ENCODE results near the gene ASMTL. TPM values are rescaled to one million over a fixed set of nuclear protein-coding genes. Genes with fewer than 3 reads are reported as not detected.

ASMTL gene
- total and polyA plus RNA-seq, 2 experiments from 2014 or later, result 53.7 to 61.2 TPM

GRCh38 chrX:1465286-1466231 lies 12.8 kb upstream of the ASMTL start:
- peaks cover 62% of the 10 kb centered on the region for H3K9me3 Mint-ChIP-seq
- Histone ChIP-seq H4K20me1 (replicated peaks; ENCODE audit: insufficient read depth) (no peaks in the 10 kb centered on the region), H3K9me2 (ENCODE audit: insufficient read depth) (no peaks in the 10 kb centered on the region), H3K79me2 (replicated peaks; ENCODE audit: insufficient read depth) (no peaks in the 10 kb centered on the region), H3K4me3 (no peak overlapping the region), H3K4me1 (ENCODE audit: insufficient read depth) (no peaks in the 10 kb centered on the region), H2AFZ (peak overlapping the region; percentile 83), H3K27me3 (ENCODE audit: insufficient read depth) (no peaks in the 10 kb centered on the region), H3K4me2 (no peak overlapping the region), H3K27ac (ENCODE audit: low read depth) (no peak overlapping the region), H3K36me3 (ENCODE audit: insufficient read depth) (no peaks in the 10 kb centered on the region), H3F3A (replicated peaks; ENCODE audit: low read depth) (no peaks in the 10 kb centered on the region)
- peaks cover 6% of the 10 kb centered on the region; the same call in 2 of the 3 replicates for H3K36me3 Mint-ChIP-seq (ENCODE audit: low read depth)
- DNase-seq (ENCODE audit: low spot score) (no peak), ATAC-seq (peak; percentile 54)
- peaks cover 5% of the 10 kb centered on the region; the same call in 1 of the 3 replicates for H3K4me1 Mint-ChIP-seq
- H3K27me3 Mint-ChIP-seq (ENCODE audit: insufficient read depth, low read depth, poor library complexity), result peaks cover 11% of the 10 kb centered on the region
- H3K27ac Mint-ChIP-seq, result no peak overlapping the region
- no peak overlapping the region for H3K4me3 Mint-ChIP-seq
- TF ChIP-seq, protein P1, sequence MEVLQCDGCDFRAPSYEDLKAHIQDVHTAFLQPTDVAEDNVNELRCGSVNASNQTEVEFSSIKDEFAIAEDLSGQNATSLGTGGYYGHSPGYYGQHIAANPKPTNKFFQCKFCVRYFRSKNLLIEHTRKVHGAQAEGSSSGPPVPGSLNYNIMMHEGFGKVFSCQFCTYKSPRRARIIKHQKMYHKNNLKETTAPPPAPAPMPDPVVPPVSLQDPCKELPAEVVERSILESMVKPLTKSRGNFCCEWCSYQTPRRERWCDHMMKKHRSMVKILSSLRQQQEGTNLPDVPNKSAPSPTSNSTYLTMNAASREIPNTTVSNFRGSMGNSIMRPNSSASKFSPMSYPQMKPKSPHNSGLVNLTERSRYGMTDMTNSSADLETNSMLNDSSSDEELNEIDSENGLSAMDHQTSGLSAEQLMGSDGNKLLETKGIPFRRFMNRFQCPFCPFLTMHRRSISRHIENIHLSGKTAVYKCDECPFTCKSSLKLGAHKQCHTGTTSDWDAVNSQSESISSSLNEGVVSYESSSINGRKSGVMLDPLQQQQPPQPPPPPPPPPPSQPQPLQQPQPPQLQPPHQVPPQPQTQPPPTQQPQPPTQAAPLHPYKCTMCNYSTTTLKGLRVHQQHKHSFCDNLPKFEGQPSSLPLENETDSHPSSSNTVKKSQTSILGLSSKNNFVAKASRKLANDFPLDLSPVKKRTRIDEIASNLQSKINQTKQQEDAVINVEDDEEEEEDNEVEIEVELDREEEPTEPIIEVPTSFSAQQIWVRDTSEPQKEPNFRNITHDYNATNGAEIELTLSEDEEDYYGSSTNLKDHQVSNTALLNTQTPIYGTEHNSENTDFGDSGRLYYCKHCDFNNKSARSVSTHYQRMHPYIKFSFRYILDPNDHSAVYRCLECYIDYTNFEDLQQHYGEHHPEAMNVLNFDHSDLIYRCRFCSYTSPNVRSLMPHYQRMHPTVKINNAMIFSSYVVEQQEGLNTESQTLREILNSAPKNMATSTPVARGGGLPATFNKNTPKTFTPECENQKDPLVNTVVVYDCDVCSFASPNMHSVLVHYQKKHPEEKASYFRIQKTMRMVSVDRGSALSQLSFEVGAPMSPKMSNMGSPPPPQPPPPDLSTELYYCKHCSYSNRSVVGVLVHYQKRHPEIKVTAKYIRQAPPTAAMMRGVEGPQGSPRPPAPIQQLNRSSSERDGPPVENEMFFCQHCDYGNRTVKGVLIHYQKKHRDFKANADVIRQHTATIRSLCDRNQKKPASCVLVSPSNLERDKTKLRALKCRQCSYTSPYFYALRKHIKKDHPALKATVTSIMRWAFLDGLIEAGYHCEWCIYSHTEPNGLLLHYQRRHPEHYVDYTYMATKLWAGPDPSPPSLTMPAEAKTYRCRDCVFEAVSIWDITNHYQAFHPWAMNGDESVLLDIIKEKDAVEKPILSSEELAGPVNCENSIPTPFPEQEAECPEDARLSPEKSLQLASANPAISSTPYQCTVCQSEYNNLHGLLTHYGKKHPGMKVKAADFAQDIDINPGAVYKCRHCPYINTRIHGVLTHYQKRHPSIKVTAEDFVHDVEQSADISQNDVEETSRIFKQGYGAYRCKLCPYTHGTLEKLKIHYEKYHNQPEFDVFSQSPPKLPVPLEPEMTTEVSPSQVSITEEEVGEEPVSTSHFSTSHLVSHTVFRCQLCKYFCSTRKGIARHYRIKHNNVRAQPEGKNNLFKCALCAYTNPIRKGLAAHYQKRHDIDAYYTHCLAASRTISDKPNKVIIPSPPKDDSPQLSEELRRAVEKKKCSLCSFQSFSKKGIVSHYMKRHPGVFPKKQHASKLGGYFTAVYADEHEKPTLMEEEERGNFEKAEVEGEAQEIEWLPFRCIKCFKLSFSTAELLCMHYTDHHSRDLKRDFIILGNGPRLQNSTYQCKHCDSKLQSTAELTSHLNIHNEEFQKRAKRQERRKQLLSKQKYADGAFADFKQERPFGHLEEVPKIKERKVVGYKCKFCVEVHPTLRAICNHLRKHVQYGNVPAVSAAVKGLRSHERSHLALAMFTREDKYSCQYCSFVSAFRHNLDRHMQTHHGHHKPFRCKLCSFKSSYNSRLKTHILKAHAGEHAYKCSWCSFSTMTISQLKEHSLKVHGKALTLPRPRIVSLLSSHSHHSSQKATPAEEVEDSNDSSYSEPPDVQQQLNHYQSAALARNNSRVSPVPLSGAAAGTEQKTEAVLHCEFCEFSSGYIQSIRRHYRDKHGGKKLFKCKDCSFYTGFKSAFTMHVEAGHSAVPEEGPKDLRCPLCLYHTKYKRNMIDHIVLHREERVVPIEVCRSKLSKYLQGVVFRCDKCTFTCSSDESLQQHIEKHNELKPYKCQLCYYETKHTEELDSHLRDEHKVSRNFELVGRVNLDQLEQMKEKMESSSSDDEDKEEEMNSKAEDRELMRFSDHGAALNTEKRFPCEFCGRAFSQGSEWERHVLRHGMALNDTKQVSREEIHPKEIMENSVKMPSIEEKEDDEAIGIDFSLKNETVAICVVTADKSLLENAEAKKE (CRISPR knock-in tag; IDR thresholded peaks at IDR 0.05), result no peak
- no peak for TF ChIP-seq EZH2phosphoT487 (IDR thresholded peaks at IDR 0.05; ENCODE audit: unreplicated experiment)
- no peak for TF ChIP-seq STAT1 (IDR thresholded peaks at IDR 0.05; ENCODE audit: unreplicated experiment)
- no peak for TF ChIP-seq EZH2 (IDR thresholded peaks at IDR 0.05; ENCODE audit: low read depth, unreplicated experiment)
- no peak for TF ChIP-seq JUNB (IDR thresholded peaks at IDR 0.05; ENCODE audit: unreplicated experiment)
- TF ChIP-seq, protein P2, sequence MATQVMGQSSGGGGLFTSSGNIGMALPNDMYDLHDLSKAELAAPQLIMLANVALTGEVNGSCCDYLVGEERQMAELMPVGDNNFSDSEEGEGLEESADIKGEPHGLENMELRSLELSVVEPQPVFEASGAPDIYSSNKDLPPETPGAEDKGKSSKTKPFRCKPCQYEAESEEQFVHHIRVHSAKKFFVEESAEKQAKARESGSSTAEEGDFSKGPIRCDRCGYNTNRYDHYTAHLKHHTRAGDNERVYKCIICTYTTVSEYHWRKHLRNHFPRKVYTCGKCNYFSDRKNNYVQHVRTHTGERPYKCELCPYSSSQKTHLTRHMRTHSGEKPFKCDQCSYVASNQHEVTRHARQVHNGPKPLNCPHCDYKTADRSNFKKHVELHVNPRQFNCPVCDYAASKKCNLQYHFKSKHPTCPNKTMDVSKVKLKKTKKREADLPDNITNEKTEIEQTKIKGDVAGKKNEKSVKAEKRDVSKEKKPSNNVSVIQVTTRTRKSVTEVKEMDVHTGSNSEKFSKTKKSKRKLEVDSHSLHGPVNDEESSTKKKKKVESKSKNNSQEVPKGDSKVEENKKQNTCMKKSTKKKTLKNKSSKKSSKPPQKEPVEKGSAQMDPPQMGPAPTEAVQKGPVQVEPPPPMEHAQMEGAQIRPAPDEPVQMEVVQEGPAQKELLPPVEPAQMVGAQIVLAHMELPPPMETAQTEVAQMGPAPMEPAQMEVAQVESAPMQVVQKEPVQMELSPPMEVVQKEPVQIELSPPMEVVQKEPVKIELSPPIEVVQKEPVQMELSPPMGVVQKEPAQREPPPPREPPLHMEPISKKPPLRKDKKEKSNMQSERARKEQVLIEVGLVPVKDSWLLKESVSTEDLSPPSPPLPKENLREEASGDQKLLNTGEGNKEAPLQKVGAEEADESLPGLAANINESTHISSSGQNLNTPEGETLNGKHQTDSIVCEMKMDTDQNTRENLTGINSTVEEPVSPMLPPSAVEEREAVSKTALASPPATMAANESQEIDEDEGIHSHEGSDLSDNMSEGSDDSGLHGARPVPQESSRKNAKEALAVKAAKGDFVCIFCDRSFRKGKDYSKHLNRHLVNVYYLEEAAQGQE (IDR thresholded peaks at IDR 0.05; ENCODE audit: unreplicated experiment), result no peak
- no peak for TF ChIP-seq ZNF331 (CRISPR knock-in tag; IDR thresholded peaks at IDR 0.05; ENCODE audit: low read depth)

Measured in GM23338 (cell line).